IPS-18c (cell line): ENCODE measurements around the gene DYNLRB2.

Experiments
- H3K4me3 ChIP-seq: 2 replicates; pipeline ENCODE4 v1.7.0; 2013; ENCODE audit warnings: low read depth, mild to moderate bottlenecking, low read length, moderate library complexity; ENCODE audit not compliant: insufficient read depth
- H3K9me3 ChIP-seq: one replicate; pipeline ENCODE4 v1.6.1; 2013; ENCODE audit warnings: mild to moderate bottlenecking, low read length, moderate library complexity; ENCODE audit not compliant: control insufficient read depth, insufficient read depth

DYNLRB2 gene

DNA sequence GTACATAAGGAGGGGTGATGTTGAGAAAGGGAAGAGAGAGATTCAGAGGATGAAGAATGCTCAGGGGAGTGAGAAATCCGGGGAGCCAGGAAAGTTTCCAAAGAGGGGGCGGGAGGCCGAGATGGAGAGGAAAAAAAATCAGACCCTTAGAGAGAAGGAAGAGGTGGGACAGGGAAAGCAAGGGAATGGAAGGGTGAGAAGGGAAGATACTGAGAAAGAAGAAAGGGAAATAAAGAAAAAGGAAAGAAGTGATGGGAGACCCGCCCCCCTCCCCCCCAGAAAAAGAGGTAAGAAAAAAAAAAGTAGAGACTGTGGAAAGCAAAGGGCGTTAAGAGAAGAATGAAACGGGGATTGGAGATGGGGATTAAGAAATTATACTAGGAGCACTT, 507 bp downstream of the DYNLRB2 start:
- H3K9me3 ChIP-seq, result no peaks in the 10 kb centered on the region
- H3K4me3 ChIP-seq, result peak overlapping the region; percentile 69; the same call in 1 of the 2 replicates

- H3K9me3 ChIP-seq, result no peaks in the 10 kb centered on the region
- H3K4me3 ChIP-seq, result no peak overlapping the region
Observed at GRCh38 chr16:80543162-80543561, 2.4 kb downstream of the DYNLRB2 start.

- no peaks in the 10 kb centered on the region for H3K9me3 ChIP-seq
- H3K4me3 ChIP-seq, result no peak overlapping the region
Observed at GRCh38 chr16:80544326-80544725, 3.5 kb downstream of the DYNLRB2 start.

GRCh38 chr16:80546249-80546648, 5.5 kb downstream of the DYNLRB2 start:
- no peaks in the 10 kb centered on the region for H3K9me3 ChIP-seq
- H3K4me3 ChIP-seq, result no peak overlapping the region

DNA sequence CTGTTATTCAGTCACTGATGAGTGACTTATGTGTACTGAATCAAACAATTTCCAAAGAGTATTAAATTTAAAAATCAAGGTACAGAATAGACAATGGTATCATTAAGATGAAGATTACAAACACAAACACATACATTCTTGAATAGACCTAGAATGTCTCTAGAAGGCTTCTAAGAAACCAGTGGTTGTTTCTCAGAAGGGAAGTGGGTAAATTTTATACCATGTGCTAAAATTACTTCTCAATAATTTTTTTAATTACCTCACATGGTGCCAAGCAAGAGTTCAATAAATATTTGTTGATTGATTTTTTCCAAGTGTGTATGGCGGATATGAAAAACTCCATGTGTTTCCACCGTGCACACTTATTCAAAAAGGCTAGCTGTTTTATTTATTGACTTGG, 6.4 kb downstream of the DYNLRB2 start:
- no peaks in the 10 kb centered on the region for H3K9me3 ChIP-seq
- no peak overlapping the region for H3K4me3 ChIP-seq

- Histone ChIP-seq H3K4me3 (no peak overlapping the region), H3K9me3 (no peaks in the 10 kb centered on the region)
Observed at GRCh38 chr16:80552277-80552676, 11.5 kb downstream of the DYNLRB2 start.

GRCh38 chr16:80554033-80554432, 13.2 kb downstream of the DYNLRB2 start:
- H3K4me3 ChIP-seq, result no peak overlapping the region

DNA sequence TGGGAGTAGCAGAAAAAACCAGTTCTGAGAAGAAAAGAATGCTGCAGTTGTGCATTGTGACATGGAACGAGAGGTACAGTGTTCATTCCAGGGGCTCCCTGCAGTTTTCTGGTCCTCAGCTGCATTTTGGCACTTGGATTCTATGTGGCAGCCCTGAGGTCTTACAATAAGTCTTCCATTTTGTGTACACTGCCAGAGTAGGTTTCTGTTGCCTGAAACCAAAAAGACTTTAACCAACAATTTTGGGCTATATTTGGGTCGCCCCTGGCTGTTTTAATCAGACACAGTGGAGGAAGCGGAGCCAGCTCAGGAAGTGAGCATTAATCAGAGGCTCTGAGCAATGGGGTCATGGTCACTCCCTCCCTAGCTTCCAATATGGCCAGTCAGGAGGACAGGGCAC, 15.7 kb downstream of the DYNLRB2 start:
- H3K9me3 ChIP-seq, result no peaks in the 10 kb centered on the region

More at GRCh38 chr16:80554033-80554432, 13.2 kb downstream of the DYNLRB2 start:
- no peaks in the 10 kb centered on the region for H3K9me3 ChIP-seq

GRCh38 chr16:80557037-80557436, 16.2 kb downstream of the DYNLRB2 start:
- no peak overlapping the region for H3K4me3 ChIP-seq

More for the DNA sequence above, 15.7 kb downstream of the DYNLRB2 start:
- H3K4me3 ChIP-seq, result no peak overlapping the region

DNA sequence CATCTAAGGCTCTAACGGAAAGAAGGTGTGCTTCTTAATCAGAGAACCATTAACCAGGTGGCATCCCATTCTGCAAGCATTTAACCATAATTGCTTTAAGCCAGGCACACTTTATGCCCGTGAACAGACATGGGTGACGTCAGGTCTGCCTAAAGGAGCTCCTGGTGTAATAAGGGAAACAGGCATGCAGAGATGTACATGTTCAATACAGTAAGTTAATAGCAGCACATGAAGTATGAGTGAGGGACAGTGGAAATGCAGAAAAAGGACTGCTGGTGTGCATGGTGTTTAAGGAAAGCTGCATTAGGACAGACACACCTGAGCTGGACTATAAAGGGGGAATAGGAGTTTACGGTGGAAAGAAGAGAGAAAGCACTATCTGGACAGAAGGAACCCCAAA, 18.6 kb downstream of the DYNLRB2 start:
- Histone ChIP-seq H3K4me3 (no peak overlapping the region), H3K9me3 (no peaks in the 10 kb centered on the region)

More at GRCh38 chr16:80557037-80557436, 16.2 kb downstream of the DYNLRB2 start:
- no peaks in the 10 kb centered on the region for H3K9me3 ChIP-seq

- Histone ChIP-seq H3K4me3 (no peak overlapping the region), H3K9me3 (peaks cover 2% of the 10 kb centered on the region)
Observed at GRCh38 chr16:80563066-80563465, 22.3 kb downstream of the DYNLRB2 start.

DNA sequence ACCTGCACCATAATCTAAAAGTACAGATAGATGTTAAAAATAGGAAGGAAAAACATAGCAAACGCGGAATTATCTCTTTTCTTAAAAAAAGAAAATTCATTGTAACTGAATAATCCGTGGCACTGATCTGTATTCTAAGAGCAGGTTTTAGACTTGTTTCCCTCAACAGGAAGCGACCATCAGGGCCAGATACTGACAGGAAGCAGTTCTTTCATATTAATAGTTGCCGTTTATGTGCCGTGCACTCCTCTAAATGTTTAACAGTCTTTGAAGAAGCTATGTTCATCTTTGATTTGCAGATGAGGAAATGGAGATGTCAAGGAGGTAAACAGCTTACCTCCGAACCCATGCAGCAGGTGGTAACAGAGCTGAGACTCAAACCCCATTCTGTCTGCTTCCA, 23.6 kb downstream of the DYNLRB2 start:
- H3K9me3 ChIP-seq, result peaks cover 2% of the 10 kb centered on the region
- no peak overlapping the region for H3K4me3 ChIP-seq

GRCh38 chr16:80569440-80570105, 28.8 kb downstream of the DYNLRB2 start:
- no peak overlapping the region for H3K4me3 ChIP-seq
- peaks cover 2% of the 10 kb centered on the region for H3K9me3 ChIP-seq

DNA sequence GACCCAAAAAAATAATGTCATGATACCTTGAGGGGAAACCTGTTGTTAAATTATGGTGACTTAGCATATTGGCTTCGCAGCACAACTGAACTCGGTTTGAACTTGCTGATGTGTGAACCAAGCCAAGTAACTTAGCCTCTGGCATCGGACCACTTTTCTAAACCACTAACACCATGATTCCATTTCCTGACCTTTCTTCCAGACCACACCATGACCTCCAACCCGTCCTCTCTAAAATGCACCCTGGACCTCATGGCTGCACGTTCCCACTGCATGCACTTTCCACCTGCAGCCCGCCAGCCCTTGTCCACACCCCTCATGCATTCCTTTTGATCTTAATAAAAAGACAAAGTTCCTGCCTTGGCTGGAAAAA, 29.3 kb downstream of the DYNLRB2 start:
- peaks cover 1% of the 10 kb centered on the region for H3K9me3 ChIP-seq
- no peak overlapping the region for H3K4me3 ChIP-seq

GRCh38 chr16:80573700-80574120, 32.9 kb downstream of the DYNLRB2 start:
- Histone ChIP-seq H3K4me3 (no peak overlapping the region), H3K9me3 (no peaks in the 10 kb centered on the region)

DNA sequence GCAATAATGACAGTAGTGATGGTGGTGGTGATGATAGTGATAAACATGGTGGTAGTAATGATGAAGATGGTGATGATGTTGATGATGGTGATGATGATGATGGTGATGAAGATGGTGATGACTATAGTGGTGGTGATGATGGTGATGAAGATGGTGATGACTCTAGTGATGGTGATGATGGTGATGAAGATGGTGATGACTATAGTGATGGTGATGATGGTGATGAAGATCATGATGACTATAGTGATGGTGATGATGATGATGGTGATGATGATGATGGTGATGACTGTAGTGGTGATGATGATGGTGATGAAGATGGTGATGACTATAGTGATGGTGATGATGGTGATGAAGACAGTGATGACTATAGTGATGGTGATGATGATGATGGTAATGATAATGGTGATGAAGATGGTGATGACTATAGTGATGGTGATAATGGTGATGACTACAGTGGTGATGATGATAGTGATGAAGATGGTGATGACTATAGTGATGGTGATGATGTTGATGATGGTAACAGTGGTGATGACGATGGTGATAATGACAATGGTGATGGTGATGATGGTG, 35.6 kb downstream of the DYNLRB2 start:
- no peaks in the 10 kb centered on the region for H3K9me3 ChIP-seq
- no peak overlapping the region for H3K4me3 ChIP-seq

- Histone ChIP-seq H3K9me3 (no peaks in the 10 kb centered on the region), H3K4me3 (no peak overlapping the region)
Observed at GRCh38 chr16:80577485-80578280, 36.9 kb downstream of the DYNLRB2 start.
